Astrocyte (in vitro differentiated cells and primary cell): ENCODE measurements around the gene EDNRA. TPM values are rescaled to one million over a fixed set of nuclear protein-coding genes. Genes with fewer than 3 reads are reported as not detected.

Experiments
- DNase-seq: peaks from one replicate; pipeline ENCODE4 v3.0.0-alpha.2; 2010; ENCODE audit warnings: low read depth
- FAIRE-seq: peaks from 2 replicates; lab custom pipeline; 2011; peaks lifted over from hg19 to GRCh38; lab: Jason Lieb, UNC
- H2AFZ ChIP-seq: 2 replicates; pipeline ENCODE4 v1.6.0; 2012; ENCODE audit warnings: low read depth, low read length, inconsistent platforms
- H3K27ac ChIP-seq: 2 replicates; pipeline ENCODE4 v1.5.1; 2011; ENCODE audit warnings: low read depth, low read length, inconsistent platforms
- H3K27me3 ChIP-seq: 2 replicates; pipeline ENCODE4 v1.6.0; 2011; ENCODE audit warnings: low read length, inconsistent platforms; ENCODE audit not compliant: insufficient read depth
- H3K36me3 ChIP-seq: 2 replicates; pipeline ENCODE4 v1.5.1; 2011; ENCODE audit warnings: low read length, inconsistent platforms; ENCODE audit not compliant: insufficient read depth
- H3K4me1 ChIP-seq: 2 replicates; pipeline ENCODE4 v1.5.1; 2011; ENCODE audit warnings: low read length, inconsistent platforms; ENCODE audit not compliant: insufficient read depth
- H3K4me2 ChIP-seq: 2 replicates; pipeline ENCODE4 v1.6.0; 2012; ENCODE audit warnings: low read length, inconsistent platforms
- H3K4me3 ChIP-seq: 2 replicates; pipeline ENCODE4 v1.5.1; 2011; ENCODE audit warnings: low read depth, mild to moderate bottlenecking, low read length, inconsistent platforms; ENCODE audit not compliant: insufficient read depth
- H3K79me2 ChIP-seq: 2 replicates; pipeline ENCODE4 v1.6.0; 2012; ENCODE audit warnings: mild to moderate bottlenecking, low read length, inconsistent platforms; ENCODE audit not compliant: insufficient read depth
- H3K9ac ChIP-seq: 2 replicates; pipeline ENCODE4 v1.6.0; 2012; ENCODE audit warnings: mild to moderate bottlenecking, low read length, inconsistent platforms
- H3K9me3 ChIP-seq: 2 replicates; pipeline ENCODE4 v1.5.1; 2012; ENCODE audit warnings: low read depth, mild to moderate bottlenecking, low read length, inconsistent platforms; ENCODE audit not compliant: insufficient read depth
- H4K20me1 ChIP-seq: 2 replicates; pipeline ENCODE4 v1.6.0; 2012; ENCODE audit warnings: low read length, inconsistent platforms; ENCODE audit not compliant: insufficient read depth
- H3K27ac Mint-ChIP-seq: one replicate; pipeline ENCODE4 v1.8.0; 2021; ENCODE audit warnings: mild to moderate bottlenecking, mixed read lengths; ENCODE audit not compliant: unreplicated experiment
- H3K27me3 Mint-ChIP-seq: one replicate; pipeline ENCODE4 v1.8.0; 2021; ENCODE audit warnings: low read depth, mixed read lengths; ENCODE audit not compliant: unreplicated experiment
- H3K36me3 Mint-ChIP-seq: one replicate; pipeline ENCODE4 v1.8.0; 2021; ENCODE audit warnings: low read depth, mixed read lengths; ENCODE audit not compliant: unreplicated experiment
- H3K4me1 Mint-ChIP-seq: one replicate; pipeline ENCODE4 v1.8.0; 2021; ENCODE audit warnings: low read depth, mixed read lengths; ENCODE audit not compliant: unreplicated experiment
- H3K4me3 Mint-ChIP-seq: one replicate; pipeline ENCODE4 v1.8.0; 2021; ENCODE audit warnings: mild to moderate bottlenecking, moderate library complexity, mixed read lengths; ENCODE audit not compliant: unreplicated experiment
- H3K9me3 Mint-ChIP-seq: one replicate; pipeline ENCODE4 v1.8.0; 2021; ENCODE audit warnings: mild to moderate bottlenecking, mixed read lengths; ENCODE audit not compliant: unreplicated experiment
- EZH2 ChIP-seq: IDR thresholded peaks from 2 replicates; pipeline ENCODE4 v1.6.1; 2012; ENCODE audit warnings: mild to moderate bottlenecking, low read length, inconsistent platforms; ENCODE audit not compliant: insufficient read depth
- total RNA-seq: library from RNA; stranded (reverse); gene quantifications from 2 replicates; pipeline ENCODE4 v1.2.1, GENCODE V29; 2021
- TF ChIP-seq, protein P1 (sequence below): IDR thresholded peaks from 2 replicates; pipeline ENCODE4 v1.5.1; 2011; ENCODE audit warnings: low read depth, mild to moderate bottlenecking, inconsistent platforms, low read length, moderate library complexity; ENCODE audit not compliant: insufficient read depth

The EDNRA gene
- total RNA-seq, 1 donor from 2014 or later = 6.4 TPM

DNA sequence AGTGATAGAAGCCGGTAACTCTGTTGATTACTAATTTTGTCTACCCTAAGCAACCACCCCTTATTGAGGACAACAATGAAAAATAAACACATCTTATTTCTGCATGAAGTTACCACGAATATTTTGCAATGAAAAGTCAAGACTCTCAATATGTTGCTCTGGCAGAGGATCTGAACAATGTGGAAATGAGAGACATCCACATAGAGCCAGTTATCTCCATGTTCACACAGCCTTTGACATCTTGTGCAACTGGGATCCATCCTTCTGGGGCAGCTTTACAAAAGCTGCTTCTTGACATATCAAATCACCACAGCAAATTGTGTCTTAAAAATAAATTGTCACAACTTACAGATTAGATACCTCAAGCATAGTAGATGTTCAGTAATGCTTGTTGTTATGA, 10.2 kb downstream of the EDNRA start:
- Mint-ChIP-seq H3K36me3 (no peaks in the 10 kb centered on the region), H3K9me3 (peaks cover 4% of the 10 kb centered on the region), H3K27me3 (peaks cover 1% of the 10 kb centered on the region), H3K27ac (no peak overlapping the region), H3K4me3 (no peak overlapping the region), H3K4me1 (peaks cover 24% of the 10 kb centered on the region)
- Histone ChIP-seq H3K4me1 (peaks cover 24% of the 10 kb centered on the region), H3K4me3 (no peak overlapping the region), H3K27ac (no peak overlapping the region), H3K27me3 (no peaks in the 10 kb centered on the region), H3K36me3 (peaks cover 4% of the 10 kb centered on the region), H3K4me2 (no peak overlapping the region), H3K9me3 (no peaks in the 10 kb centered on the region), H3K9ac (no peak overlapping the region), H4K20me1 (no peaks in the 10 kb centered on the region), H3K79me2 (peaks cover 60% of the 10 kb centered on the region), H2AFZ (no peak overlapping the region)
- FAIRE-seq (no peak), DNase-seq (no peak)
- no peak for TF ChIP-seq EZH2
- TF ChIP-seq, protein P1, sequence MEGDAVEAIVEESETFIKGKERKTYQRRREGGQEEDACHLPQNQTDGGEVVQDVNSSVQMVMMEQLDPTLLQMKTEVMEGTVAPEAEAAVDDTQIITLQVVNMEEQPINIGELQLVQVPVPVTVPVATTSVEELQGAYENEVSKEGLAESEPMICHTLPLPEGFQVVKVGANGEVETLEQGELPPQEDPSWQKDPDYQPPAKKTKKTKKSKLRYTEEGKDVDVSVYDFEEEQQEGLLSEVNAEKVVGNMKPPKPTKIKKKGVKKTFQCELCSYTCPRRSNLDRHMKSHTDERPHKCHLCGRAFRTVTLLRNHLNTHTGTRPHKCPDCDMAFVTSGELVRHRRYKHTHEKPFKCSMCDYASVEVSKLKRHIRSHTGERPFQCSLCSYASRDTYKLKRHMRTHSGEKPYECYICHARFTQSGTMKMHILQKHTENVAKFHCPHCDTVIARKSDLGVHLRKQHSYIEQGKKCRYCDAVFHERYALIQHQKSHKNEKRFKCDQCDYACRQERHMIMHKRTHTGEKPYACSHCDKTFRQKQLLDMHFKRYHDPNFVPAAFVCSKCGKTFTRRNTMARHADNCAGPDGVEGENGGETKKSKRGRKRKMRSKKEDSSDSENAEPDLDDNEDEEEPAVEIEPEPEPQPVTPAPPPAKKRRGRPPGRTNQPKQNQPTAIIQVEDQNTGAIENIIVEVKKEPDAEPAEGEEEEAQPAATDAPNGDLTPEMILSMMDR = no peak

DNA sequence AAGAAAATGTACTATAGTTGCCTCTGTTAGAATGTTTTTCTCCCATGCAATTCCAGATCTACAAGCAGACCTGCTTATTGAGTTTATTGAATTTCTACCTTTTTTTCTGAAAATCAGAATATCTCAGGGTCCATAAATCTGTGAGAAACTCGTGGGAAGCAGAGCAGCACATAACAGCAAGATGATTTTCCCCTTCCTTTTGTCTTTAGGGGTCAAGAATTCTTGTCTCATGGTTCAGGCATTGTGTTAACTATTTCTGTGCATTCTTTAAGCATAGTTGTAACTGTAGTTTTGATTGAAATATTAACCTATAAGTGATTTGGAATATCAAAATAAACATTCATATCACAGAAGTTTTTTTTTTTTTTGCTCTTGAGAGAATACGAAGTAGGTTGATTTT, 11.4 kb downstream of the EDNRA start:
- Histone ChIP-seq H2AFZ (no peak overlapping the region), H3K4me1 (peaks cover 24% of the 10 kb centered on the region), H4K20me1 (no peaks in the 10 kb centered on the region), H3K79me2 (peaks cover 53% of the 10 kb centered on the region), H3K4me3 (no peak overlapping the region), H3K36me3 (no peaks in the 10 kb centered on the region), H3K4me2 (peak overlapping the region; percentile 66), H3K27me3 (no peaks in the 10 kb centered on the region), H3K27ac (peak overlapping the region; percentile 84), H3K9me3 (no peaks in the 10 kb centered on the region), H3K9ac (peak overlapping the region; percentile 66)
- Mint-ChIP-seq H3K4me1 (peaks cover 24% of the 10 kb centered on the region), H3K36me3 (no peaks in the 10 kb centered on the region), H3K9me3 (peaks cover 4% of the 10 kb centered on the region), H3K4me3 (no peak overlapping the region), H3K27me3 (peaks cover 1% of the 10 kb centered on the region), H3K27ac (peak overlapping the region; percentile 89)
- TF ChIP-seq, protein P1 = no peak
- TF ChIP-seq EZH2 = no peak
- DNase-seq (peak; percentile 56), FAIRE-seq (no peak)

DNA sequence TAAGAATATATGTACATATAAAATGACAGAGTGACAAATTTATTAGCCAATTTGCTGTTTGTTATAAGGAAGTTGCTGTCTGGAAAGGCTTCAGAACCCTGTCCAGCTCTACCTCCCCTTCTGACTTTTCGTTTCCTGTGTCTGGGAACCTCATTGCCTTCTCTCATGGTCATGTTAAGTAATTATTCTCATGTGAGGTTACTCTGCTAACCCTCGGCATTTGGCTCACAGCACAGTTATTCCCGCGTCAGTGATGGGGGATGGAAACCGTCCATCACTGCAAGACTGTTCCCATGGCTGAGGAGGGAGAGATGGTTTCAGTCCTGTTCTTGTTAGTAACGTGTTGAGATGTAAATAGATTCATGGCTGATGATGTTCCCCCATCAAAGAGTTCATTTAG, 11.9 kb downstream of the EDNRA start:
- no peaks in the 10 kb centered on the region for H3K9me3 ChIP-seq
- peaks cover 26% of the 10 kb centered on the region for H3K4me1 ChIP-seq
- H3K27me3 Mint-ChIP-seq = peaks cover 1% of the 10 kb centered on the region
- no peaks in the 10 kb centered on the region for H4K20me1 ChIP-seq
- DNase-seq (peak; percentile 86), FAIRE-seq (no peak)
- no peaks in the 10 kb centered on the region for H3K36me3 ChIP-seq
- H3K4me1 Mint-ChIP-seq = peaks cover 24% of the 10 kb centered on the region
- H3K79me2 ChIP-seq = peaks cover 52% of the 10 kb centered on the region
- H3K36me3 Mint-ChIP-seq = no peaks in the 10 kb centered on the region
- peak overlapping the region; percentile 66 for H3K9ac ChIP-seq
- no peak for TF ChIP-seq EZH2
- TF ChIP-seq, protein P1 = no peak
- peaks cover 4% of the 10 kb centered on the region for H3K9me3 Mint-ChIP-seq
- H3K27me3 ChIP-seq = no peaks in the 10 kb centered on the region
- H3K4me3 Mint-ChIP-seq = no peak overlapping the region
- H2AFZ ChIP-seq = peak overlapping the region; percentile 32
- H3K4me3 ChIP-seq = no peak overlapping the region
- peak overlapping the region; percentile 66 for H3K4me2 ChIP-seq
- no peak overlapping the region for H3K27ac Mint-ChIP-seq
- H3K27ac ChIP-seq = peak overlapping the region; percentile 84
